Measurements from ENCODE around the gene ARSG. TPM values are rescaled to one million over a fixed set of nuclear protein-coding genes. Genes with fewer than 3 reads are reported as not detected.

ARSG gene
- total and polyA plus RNA-seq, 7 donors = 1.7 to 6.1 (median 2.5) TPM

- intact Hi-C loops (cut with DNase I) = loop anchor here in 1 of 2 donors (10.0 kb wide), 1 partner anchor 165 kb away; no protein-coding TSS in a partner anchor
Measured at GRCh38 chr17:68429881-68430280, 138.6 kb downstream of the ARSG start.

GRCh38 chr17:68431045-68431608 is 139.8 kb downstream of the ARSG start:
- TF ChIP-seq CTCF (IDR thresholded peaks at IDR 0.05) = no peak
- Histone ChIP-seq H3K27me3 (ENCODE audit: insufficient read depth in 3 of 3, low read length in 2 of 3) (no peaks in the 10 kb centered on the region), H3K36me3 (ENCODE audit: insufficient read depth in 1 of 2, low read depth in 1 of 2) (peaks cover 17 to 97% of the 10 kb centered on the region in 2 donors), H3K4me3 (no peak overlapping the region), H3K4me1 (peaks cover 11% of the 10 kb centered on the region), H3K27ac (no peak overlapping the region), H3K9me3 (no peaks in the 10 kb centered on the region)
- ATAC-seq (no peak), DNase-seq (no peak)
- intact Hi-C loops (cut with DNase I) = loop anchor here in 1 of 2 donors (10.0 kb wide), 1 partner anchor 166 kb away; no protein-coding TSS in a partner anchor
- WGBS, 3 donors = 76 to 84% (median 77%) methylated on average over 13 of the region's 13 CpGs

More at GRCh38 chr17:68429881-68430280, 138.6 kb downstream of the ARSG start:
- Histone ChIP-seq H3K9me3 (no peaks in the 10 kb centered on the region), H3K27me3 (ENCODE audit: insufficient read depth in 3 of 3, low read length in 2 of 3) (no peaks in the 10 kb centered on the region), H3K27ac (no peak overlapping the region), H3K4me3 (no peak overlapping the region), H3K4me1 (peaks cover 6% of the 10 kb centered on the region), H3K36me3 (ENCODE audit: insufficient read depth in 1 of 2, low read depth in 1 of 2) (peaks cover 17 to 99% of the 10 kb centered on the region in 2 donors)
- DNase-seq = no peak
- no peak for ATAC-seq
- TF ChIP-seq CTCF (IDR thresholded peaks at IDR 0.05) = no peak
- 89 to 91% (median 90%) methylated on average over 11 of the region's 11 CpGs for WGBS, 3 donors

GRCh38 chr17:68431661-68432071 is 140.4 kb downstream of the ARSG start:
- peaks cover 16% of the 10 kb centered on the region for H3K4me1 ChIP-seq
- H3K27ac ChIP-seq = no peak overlapping the region
- intact Hi-C loops (cut with DNase I) = loop anchor here in 1 of 2 donors (10.0 kb wide), 1 partner anchor 167 kb away; no protein-coding TSS in a partner anchor
- H3K9me3 ChIP-seq = no peaks in the 10 kb centered on the region
- ATAC-seq (no peak), DNase-seq (no peak)
- H3K36me3 ChIP-seq (ENCODE audit: insufficient read depth in 1 of 2, low read depth in 1 of 2) = peaks cover 15 to 92% of the 10 kb centered on the region in 2 donors
- H3K4me3 ChIP-seq = no peak overlapping the region
- 61 to 68% (median 62%) methylated on average over 15 of the region's 15 CpGs for WGBS, 3 donors
- no peak for TF ChIP-seq CTCF (IDR thresholded peaks at IDR 0.05)
- H3K27me3 ChIP-seq (ENCODE audit: insufficient read depth in 3 of 3, low read length in 2 of 3) = no peaks in the 10 kb centered on the region

GRCh38 chr17:68432086-68432864 is 141.0 kb downstream of the ARSG start:
- no peak for TF ChIP-seq CTCF (IDR thresholded peaks at IDR 0.05)
- H3K27ac ChIP-seq = no peak overlapping the region
- intact Hi-C loops (cut with DNase I) = loop anchor here in 1 of 2 donors (10.0 kb wide), 1 partner anchor 167 kb away; no protein-coding TSS in a partner anchor

More at GRCh38 chr17:68432086-68432864, 141.0 kb downstream of the ARSG start:
- H3K9me3 ChIP-seq = no peaks in the 10 kb centered on the region
- DNase-seq (no peak), ATAC-seq (no peak)
- H3K4me1 ChIP-seq = peaks cover 20% of the 10 kb centered on the region
- H3K27me3 ChIP-seq (ENCODE audit: insufficient read depth in 3 of 3, low read length in 2 of 3) = no peaks in the 10 kb centered on the region
- peaks cover 10 to 86% of the 10 kb centered on the region in 2 donors for H3K36me3 ChIP-seq (ENCODE audit: insufficient read depth in 1 of 2, low read depth in 1 of 2)
- no peak overlapping the region for H3K4me3 ChIP-seq
- WGBS, 3 donors = 81 to 91% (median 83%) methylated on average over 14 of the region's 14 CpGs
